Lung (tissue), 12 donors: ENCODE results near the gene TPPP2. TPM values are rescaled to one million over a fixed set of nuclear protein-coding genes. Genes with fewer than 3 reads are reported as not detected.

Experiments
- ATAC-seq: fragments of 200-7000 bp; cut with Tn5 transposase; one replicate; pipeline ENCODE4 v1.9.1; 2020; ENCODE audit warnings: moderate number of reproducible peaks; ENCODE audit not compliant: insufficient read depth, low FRiP score
- DNase-seq, 3 donors: peaks; one replicate each; pipeline ENCODE4 v3.0.0-alpha.2; 2013 to 2017
- H3K27ac ChIP-seq, 2 donors: one replicate each; pipeline ENCODE4 v1.5.1; 2013; ENCODE audit warnings: mild to moderate bottlenecking in 2 of 2, moderate library complexity in 2 of 2, control low read depth in 1 of 2, inconsistent platforms in 1 of 2, low read depth in 1 of 2, low read length in 1 of 2
- H3K27me3 ChIP-seq, 3 donors: one replicate each; pipeline ENCODE4 v1.5.1; 2013; ENCODE audit warnings: low read length in 2 of 3; ENCODE audit not compliant: control insufficient read depth in 3 of 3, insufficient read depth in 3 of 3
- H3K36me3 ChIP-seq, 4 donors: one replicate each; pipeline ENCODE4 v1.5.1; 2013; ENCODE audit warnings: low read length in 4 of 4, mild to moderate bottlenecking in 1 of 4, moderate library complexity in 1 of 4; ENCODE audit not compliant: control insufficient read depth in 4 of 4, insufficient read depth in 4 of 4
- H3K4me1 ChIP-seq, 5 donors: one replicate each; pipeline ENCODE4 v1.5.1; 2013; ENCODE audit warnings: low read length in 5 of 5, mild to moderate bottlenecking in 2 of 5, moderate library complexity in 1 of 5; ENCODE audit not compliant: control insufficient read depth in 5 of 5, insufficient read depth in 5 of 5
- H3K4me3 ChIP-seq: one replicate; pipeline ENCODE4 v1.5.1; 2013; ENCODE audit warnings: mild to moderate bottlenecking, control low read depth, moderate library complexity
- H3K9ac ChIP-seq, 2 donors: one replicate each; pipeline ENCODE4 v1.5.1; 2013; ENCODE audit warnings: low read length in 2 of 2, control low read depth in 1 of 2; ENCODE audit not compliant: insufficient read depth in 1 of 2
- H3K9me3 ChIP-seq, 4 donors: one replicate each; pipeline ENCODE4 v1.5.1; 2013; ENCODE audit warnings: low read length in 3 of 4, mild to moderate bottlenecking in 1 of 4, moderate library complexity in 1 of 4; ENCODE audit not compliant: control insufficient read depth in 4 of 4, insufficient read depth in 3 of 4
- WGBS, 2 donors: extraction: QIAGEN DNeasy Blood & Tissue Kit; methylation state at CpG; one replicate each; pipeline ENCODE4 v1.1.7; 2013; 5-methylcytosine and 5-hydroxymethylcytosine counted together
- polyA plus RNA-seq, 2 donors: library from polyadenylated mRNA; stranded (reverse); fragments of 200-250 nt; gene quantifications; one replicate each; pipeline ENCODE4 v1.2.1, GENCODE V29; 2013
- total RNA-seq, 2 donors: library from RNA; depleted of rRNA in 1 of 2; stranded (reverse); fragments of >200 nt in 1 of 2; gene quantifications; one replicate each; pipeline ENCODE4 v1.2.1, GENCODE V29; 2014 to 2021
- TF ChIP-seq, protein P1 (sequence below): IDR thresholded peaks from 2 replicates; pipeline ENCODE4 v1.5.1; 2012; ENCODE audit warnings: mild to moderate bottlenecking; ENCODE audit errors: control extremely low read depth, extremely low read depth
- donor health status: control.
- donor health status: control.
- donor health status: Bipolar disorder and iron deficiency.
- donor health status: healthy.
- donor health status: DM: yes; HTN: yes; CAD: no.

The TPPP2 gene
- total and polyA plus RNA-seq, 4 donors, result 0.65 TPM; not detected in 3

DNA sequence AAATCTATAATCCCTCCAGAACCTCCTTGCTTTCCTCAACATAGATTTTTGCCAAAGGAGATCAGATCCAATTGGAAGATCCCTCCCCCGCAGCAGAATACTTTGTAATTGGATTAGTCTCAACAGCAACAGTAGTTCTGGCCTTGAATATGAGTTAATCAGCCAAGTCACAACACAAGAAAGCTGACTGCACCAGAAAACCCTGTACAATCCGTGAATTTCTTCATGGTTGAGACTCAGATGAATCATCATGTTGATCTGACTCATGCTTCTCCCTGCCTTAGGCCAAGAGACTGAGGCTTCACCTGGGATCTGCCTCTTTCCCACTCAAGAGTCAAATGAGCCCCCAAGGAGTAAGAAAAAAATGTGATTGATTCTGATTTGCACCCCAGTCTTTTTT is 43.2 kb upstream of the TPPP2 start:
- Histone ChIP-seq H3K4me3 (no peak overlapping the region), H3K27ac (no peak overlapping the region), H3K4me1 (peaks cover 0 to 15% (median 6%) of the 10 kb centered on the region in 5 donors), H3K9ac (no peak overlapping the region), H3K27me3 (no peaks in the 10 kb centered on the region), H3K9me3 (no peaks in the 10 kb centered on the region), H3K36me3 (peaks cover 0 to 3% (median under 1%) of the 10 kb centered on the region in 4 donors)
- no peak for ATAC-seq
- WGBS, 2 donors, result 56 to 79% methylated on average over 2 of the region's 2 CpGs
- no peak for DNase-seq
- TF ChIP-seq, protein P1, sequence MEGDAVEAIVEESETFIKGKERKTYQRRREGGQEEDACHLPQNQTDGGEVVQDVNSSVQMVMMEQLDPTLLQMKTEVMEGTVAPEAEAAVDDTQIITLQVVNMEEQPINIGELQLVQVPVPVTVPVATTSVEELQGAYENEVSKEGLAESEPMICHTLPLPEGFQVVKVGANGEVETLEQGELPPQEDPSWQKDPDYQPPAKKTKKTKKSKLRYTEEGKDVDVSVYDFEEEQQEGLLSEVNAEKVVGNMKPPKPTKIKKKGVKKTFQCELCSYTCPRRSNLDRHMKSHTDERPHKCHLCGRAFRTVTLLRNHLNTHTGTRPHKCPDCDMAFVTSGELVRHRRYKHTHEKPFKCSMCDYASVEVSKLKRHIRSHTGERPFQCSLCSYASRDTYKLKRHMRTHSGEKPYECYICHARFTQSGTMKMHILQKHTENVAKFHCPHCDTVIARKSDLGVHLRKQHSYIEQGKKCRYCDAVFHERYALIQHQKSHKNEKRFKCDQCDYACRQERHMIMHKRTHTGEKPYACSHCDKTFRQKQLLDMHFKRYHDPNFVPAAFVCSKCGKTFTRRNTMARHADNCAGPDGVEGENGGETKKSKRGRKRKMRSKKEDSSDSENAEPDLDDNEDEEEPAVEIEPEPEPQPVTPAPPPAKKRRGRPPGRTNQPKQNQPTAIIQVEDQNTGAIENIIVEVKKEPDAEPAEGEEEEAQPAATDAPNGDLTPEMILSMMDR, result no peak

DNA sequence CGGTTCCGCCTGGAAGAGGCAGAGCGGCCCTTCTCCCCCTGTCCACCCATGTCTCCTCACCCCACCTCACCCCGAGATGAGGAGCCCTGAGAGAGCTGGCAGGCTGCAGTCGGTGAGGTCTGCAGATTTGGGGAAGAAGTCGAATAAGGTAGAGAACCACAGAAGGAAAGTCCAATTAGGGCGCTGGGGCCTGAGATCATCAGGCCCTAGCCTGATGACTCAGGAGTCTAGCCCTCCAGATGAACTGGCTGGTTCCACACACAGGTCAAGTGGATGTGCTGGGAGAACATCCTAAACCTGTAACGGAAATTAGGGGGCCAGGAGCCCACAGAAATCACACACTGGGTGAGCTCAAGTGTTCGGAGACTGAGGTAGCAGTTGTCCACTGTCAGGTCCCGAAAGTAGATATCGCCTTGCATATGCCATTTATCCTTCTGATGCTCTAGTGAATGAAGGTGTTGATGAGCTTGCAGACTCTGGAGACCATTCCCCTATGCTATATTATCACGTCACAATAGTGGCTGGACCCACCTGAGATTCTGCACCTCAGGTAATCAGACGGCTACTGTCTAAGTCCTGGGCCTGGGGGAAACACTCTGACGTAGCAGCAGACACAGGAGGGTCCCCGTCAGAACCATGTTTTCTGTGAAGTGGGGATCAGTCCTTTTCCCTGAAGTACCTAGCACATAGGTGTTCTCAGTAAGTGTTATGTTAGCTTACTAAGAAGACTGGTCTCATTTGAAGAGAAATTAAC is 41.1 kb upstream of the TPPP2 start:
- Histone ChIP-seq H3K9me3 (no peaks in the 10 kb centered on the region), H3K4me1 (peaks cover 0 to 15% (median 7%) of the 10 kb centered on the region in 5 donors), H3K27ac (peak overlapping the region; percentile 74 to 89), H3K9ac (peak overlapping the region; percentile 19 to 78), H3K27me3 (no peaks in the 10 kb centered on the region), H3K4me3 (no peak overlapping the region), H3K36me3 (peaks cover 5 to 18% (median 9%) of the 10 kb centered on the region in 4 donors)
- TF ChIP-seq, protein P1, result no peak
- ATAC-seq, result no peak
- no peak for DNase-seq
- 81 to 86% methylated on average over 15 of the region's 15 CpGs for WGBS, 2 donors

DNA sequence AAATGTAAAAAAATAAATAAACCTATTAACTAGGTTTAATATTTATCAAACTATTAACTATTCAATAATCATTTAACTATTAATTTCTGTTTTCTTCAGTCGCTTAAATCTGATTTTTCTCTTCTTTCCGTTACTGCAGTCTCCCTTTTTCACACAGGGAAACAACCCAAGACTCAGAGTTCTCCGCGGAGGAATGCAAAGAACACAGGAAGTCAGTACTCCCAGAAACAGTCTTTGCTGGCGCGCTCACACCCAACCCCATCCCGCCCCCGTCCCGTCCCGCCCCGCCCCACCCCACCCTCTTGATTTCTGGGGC is 40.6 kb upstream of the TPPP2 start:
- Histone ChIP-seq H3K27ac (peak overlapping the region in 1 of 2 donors; percentile 74), H3K36me3 (peaks cover 5 to 23% (median 13%) of the 10 kb centered on the region in 4 donors), H3K9me3 (no peaks in the 10 kb centered on the region), H3K4me1 (peaks cover 0 to 15% (median 7%) of the 10 kb centered on the region in 5 donors), H3K9ac (peak overlapping the region; percentile 19 to 78), H3K27me3 (no peaks in the 10 kb centered on the region), H3K4me3 (no peak overlapping the region)
- TF ChIP-seq, protein P1, result no peak
- ATAC-seq (no peak), DNase-seq (no peak)
- WGBS, 2 donors, result 0 to 1% methylated on average over 11 of the region's 11 CpGs
